ENCODE results near the gene HMGCL.

HMGCL gene

GRCh38 chr1:23772854-23773242 is 52.4 kb downstream of the HMGCL start:
- DNase-seq: no peak

- peak; percentile 88 for DNase-seq
Observed at GRCh38 chr1:23772049-23772853, 53.0 kb downstream of the HMGCL start.

DNA sequence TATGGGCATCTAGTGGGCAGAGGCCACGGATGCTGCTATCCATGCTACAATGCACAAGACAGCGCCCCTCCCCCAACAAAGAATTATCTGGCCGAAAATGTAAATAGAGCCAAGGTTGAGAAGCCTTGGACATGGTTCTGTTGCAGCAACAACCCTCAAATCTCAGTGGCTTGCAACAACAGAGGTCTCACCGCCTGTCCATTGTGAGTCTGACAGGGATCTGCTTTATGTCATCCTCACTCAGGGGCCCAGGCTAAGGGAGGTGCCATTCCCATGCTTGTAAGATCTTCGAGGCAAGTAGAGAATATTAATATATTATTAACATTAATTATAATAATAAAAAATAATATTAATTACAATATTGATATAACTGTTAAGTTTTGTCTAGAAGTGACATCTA is 56.5 kb downstream of the HMGCL start:
- DNase-seq: no peak

DNA sequence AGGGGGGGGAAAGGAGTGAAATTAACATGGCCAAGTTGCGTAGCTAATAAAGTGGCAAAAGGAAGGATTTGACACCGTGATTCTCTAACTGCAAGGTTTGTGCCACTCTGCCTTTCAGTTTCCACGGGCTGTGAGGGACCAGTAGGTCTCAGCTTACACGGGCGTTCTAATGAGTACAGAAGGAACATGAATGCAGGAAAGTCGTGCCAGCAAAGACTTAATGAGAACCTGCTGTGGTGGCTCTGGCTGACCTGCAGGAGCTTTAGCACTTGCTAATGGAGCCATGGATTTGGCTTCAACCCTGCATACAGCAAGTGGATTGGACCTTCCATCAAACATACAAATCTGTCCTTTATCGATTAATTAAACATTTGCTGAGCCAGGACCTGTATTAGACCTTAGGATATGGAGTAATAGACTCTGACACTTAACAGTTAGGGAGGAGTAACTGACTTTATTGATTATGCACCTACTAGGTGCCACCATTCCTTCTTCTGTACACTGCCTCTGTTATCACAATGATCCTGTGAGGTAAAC is 62.1 kb downstream of the HMGCL start:
- no peak for DNase-seq

GRCh38 chr1:23759277-23759676 is 66.0 kb downstream of the HMGCL start:
- DNase-seq: no peak

- DNase-seq: no peak
Observed at GRCh38 chr1:23757812-23758211, 67.4 kb downstream of the HMGCL start.

DNA sequence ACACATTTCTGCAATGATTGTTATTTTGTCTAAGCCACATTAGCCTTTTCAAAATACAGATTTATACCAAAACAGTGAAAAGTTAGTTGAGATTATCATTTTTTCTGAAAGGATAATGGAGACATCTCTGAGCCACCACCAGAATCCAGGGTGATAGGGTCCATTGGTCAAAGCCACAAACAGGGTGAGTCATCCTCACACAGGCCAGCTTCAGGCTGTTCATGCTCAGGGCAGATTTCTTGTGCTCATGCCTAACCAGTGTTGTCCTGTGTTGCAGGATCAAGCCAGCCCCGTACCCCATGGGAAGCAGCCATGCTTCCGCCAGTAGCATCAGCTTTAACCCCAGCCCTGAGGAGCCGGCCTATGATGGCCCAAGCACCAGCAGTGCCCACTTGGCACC is 68.6 kb downstream of the HMGCL start:
- no peak for DNase-seq

DNA sequence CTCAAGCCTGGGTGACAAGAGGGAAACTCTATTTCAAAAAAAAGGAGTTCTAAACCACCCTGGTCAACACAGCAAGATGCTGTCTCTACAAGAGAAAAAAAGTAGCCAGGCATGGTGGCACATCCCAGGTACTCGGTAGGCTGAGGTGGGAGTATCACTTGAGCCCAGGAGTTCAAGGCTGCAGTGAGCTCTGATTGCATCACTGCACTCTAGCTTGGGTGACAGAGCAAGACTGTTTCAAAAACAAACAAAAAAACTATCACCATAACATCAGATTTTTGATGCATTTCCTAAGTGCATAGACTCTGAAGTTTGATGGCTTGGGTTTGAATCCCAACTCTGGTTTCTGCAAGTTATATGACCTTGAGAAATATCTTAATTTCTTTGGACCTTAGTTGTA is 72.3 kb downstream of the HMGCL start:
- no peak for DNase-seq

Data from CD4-positive, alpha-beta T cell treated with Interleukin-17A for 1 hour (primary cell).